Measurements from ENCODE around the gene SLC17A2.
A peak's percentile ranks its signal among the peaks of the same experiment; 100 is the strongest.
"Not testable (repeated sequence)": the region's sequence is repeated elsewhere in the genome, so short reads cannot be mapped to it uniquely, and the experiment has no call there.

SLC17A2 gene

GRCh38 chr6:25951296-25952032 lies 21.0 kb upstream of the SLC17A2 start:
- no peak for DNase-seq

- DNase-seq = no peak
Measured at GRCh38 chr6:25950297-25950696, 19.8 kb upstream of the SLC17A2 start.

- no peak for DNase-seq
Measured at GRCh38 chr6:25949695-25950094, 19.2 kb upstream of the SLC17A2 start.

- not testable (repeated sequence) for DNase-seq
Measured at GRCh38 chr6:25947492-25947891, 17.0 kb upstream of the SLC17A2 start.

- DNase-seq = no peak
Measured at GRCh38 chr6:25946631-25947030, 16.1 kb upstream of the SLC17A2 start.

GRCh38 chr6:25945738-25946137 lies 15.2 kb upstream of the SLC17A2 start:
- not testable (repeated sequence) for DNase-seq

GRCh38 chr6:25944688-25945574 lies 14.4 kb upstream of the SLC17A2 start:
- no peak for DNase-seq

- no peak for DNase-seq
Measured at GRCh38 chr6:25943887-25944286, 13.4 kb upstream of the SLC17A2 start.

GRCh38 chr6:25942561-25943147 lies 12.2 kb upstream of the SLC17A2 start:
- DNase-seq = peak; percentile 43

- DNase-seq = no peak
Measured at GRCh38 chr6:25939593-25939992, 9.1 kb upstream of the SLC17A2 start.

- DNase-seq = no peak
Measured at GRCh38 chr6:25935953-25936352, 5.5 kb upstream of the SLC17A2 start.

GRCh38 chr6:25934735-25935313 lies 4.3 kb upstream of the SLC17A2 start:
- DNase-seq = no peak

GRCh38 chr6:25934156-25934555 lies 3.7 kb upstream of the SLC17A2 start:
- DNase-seq = no peak

GRCh38 chr6:25931411-25931709 lies 869 bp upstream of the SLC17A2 start:
- DNase-seq = no peak

GRCh38 chr6:25929785-25930184 lies 706 bp downstream of the SLC17A2 start:
- DNase-seq = not testable (repeated sequence)

GRCh38 chr6:25928562-25929324 lies 1.7 kb downstream of the SLC17A2 start:
- no peak for DNase-seq

GRCh38 chr6:25927756-25928216 lies 2.7 kb downstream of the SLC17A2 start:
- DNase-seq = peak; percentile 6

GRCh38 chr6:25927178-25927577 lies 3.3 kb downstream of the SLC17A2 start:
- DNase-seq = no peak

- no peak for DNase-seq
Measured at GRCh38 chr6:25925876-25926275, 4.6 kb downstream of the SLC17A2 start.

- DNase-seq = peak; percentile 41
Measured at GRCh38 chr6:25922301-25922700, 8.2 kb downstream of the SLC17A2 start.

- no peak for DNase-seq
Measured at GRCh38 chr6:25921525-25922203, 8.8 kb downstream of the SLC17A2 start.

GRCh38 chr6:25919657-25920056 lies 10.8 kb downstream of the SLC17A2 start:
- DNase-seq = no peak

Data from fibroblast of skin of abdomen (primary cell).